MM.1S (cell line): ENCODE results near the gene LDLRAP1.

Experiments
- CTCF ChIP-seq: fragments of 300-600 bp; sonication (generic); IDR thresholded peaks from 2 replicates; pipeline ENCODE4 v1.5.1; 2016; ENCODE audit warnings: antibody characterized with exemption, low read length, mixed read lengths
- EZH2 ChIP-seq: fragments of 300-600 bp; sonication (generic); optimal IDR thresholded peaks from 2 replicates; pipeline ENCODE3; 2017; ENCODE audit warnings: low read depth, mild to moderate bottlenecking, antibody characterized with exemption, low read length, mixed read lengths
- EZH2phosphoT487 ChIP-seq: fragments of 300-600 bp; sonication (generic); IDR thresholded peaks from 2 replicates; pipeline ENCODE4 v1.6.1; 2018; ENCODE audit warnings: antibody characterized with exemption, low read length

GRCh38 chr1:25609921-25610320 lies 66.5 kb downstream of the LDLRAP1 start:
- TF ChIP-seq CTCF = no peak
- no peak for TF ChIP-seq EZH2
- no peak for TF ChIP-seq EZH2phosphoT487
